DND-41 (cell line): ENCODE results near the gene PPP1R12C.

ENCODE experiments used
- ATAC-seq: fragments of 200-7000 bp; cut with Tn5 transposase; 3 replicates; pipeline ENCODE4 v1.9.1; 2021; ENCODE audit warnings: low read depth; ENCODE audit not compliant: insufficient read depth
- DNase-seq: peaks from one replicate; pipeline ENCODE4 v3.0.0-alpha.2; 2020
- H2AFZ ChIP-seq: 2 replicates; pipeline ENCODE4 v1.6.0; 2012; ENCODE audit warnings: low read depth, low read length
- H3K27ac ChIP-seq: 2 replicates; pipeline ENCODE4 v1.5.1; 2012; ENCODE audit warnings: low read length, inconsistent platforms
- H3K27me3 ChIP-seq: fragments of 200-600 bp; sonication (generic); 2 replicates; pipeline ENCODE4 v1.6.0; 2012; ENCODE audit warnings: low read length, mild to moderate bottlenecking, inconsistent platforms; ENCODE audit not compliant: insufficient read depth, poor library complexity
- H3K36me3 ChIP-seq: 2 replicates; pipeline ENCODE4 v1.5.1; 2012; ENCODE audit warnings: low read length, inconsistent platforms; ENCODE audit not compliant: insufficient read depth
- H3K4me1 ChIP-seq: 2 replicates; pipeline ENCODE4 v1.5.1; 2012; ENCODE audit warnings: mild to moderate bottlenecking, low read length; ENCODE audit not compliant: insufficient read depth
- H3K4me2 ChIP-seq: 2 replicates; pipeline ENCODE4 v1.6.0; 2012; ENCODE audit warnings: mild to moderate bottlenecking, moderate library complexity, low read length, inconsistent platforms; ENCODE audit not compliant: insufficient read depth
- H3K4me3 ChIP-seq, 2 experiments: fragments of 200-600 bp in 1 of 2; shearing (Covaris generic) in 1 of 2; 2 replicates each; pipeline ENCODE4 v1.5.1; 2012 to 2016; ENCODE audit warnings: inconsistent platforms in 2 of 2, low read length in 2 of 2, mild to moderate bottlenecking in 2 of 2, low read depth in 1 of 2, moderate library complexity in 1 of 2
- H3K79me2 ChIP-seq: 2 replicates; pipeline ENCODE4 v1.6.0; 2012; ENCODE audit warnings: low read length, inconsistent platforms; ENCODE audit not compliant: insufficient read depth
- H3K9ac ChIP-seq: 2 replicates; pipeline ENCODE4 v1.6.0; 2012; ENCODE audit warnings: low read depth, mild to moderate bottlenecking, inconsistent platforms, low read length, moderate library complexity
- H3K9me3 ChIP-seq: 2 replicates; pipeline ENCODE4 v1.5.1; 2012; ENCODE audit warnings: low read length, moderate library complexity, mild to moderate bottlenecking, inconsistent platforms; ENCODE audit not compliant: insufficient read depth, severe bottlenecking
- H4K20me1 ChIP-seq: 2 replicates; pipeline ENCODE4 v1.6.0; 2012; ENCODE audit warnings: low read length; ENCODE audit not compliant: insufficient read depth
- CTCF ChIP-seq: IDR thresholded peaks from 2 replicates; pipeline ENCODE4 v1.5.1; 2012; ENCODE audit warnings: borderline replicate concordance, low read length, moderate library complexity, mild to moderate bottlenecking; ENCODE audit not compliant: poor library complexity, severe bottlenecking; ENCODE audit errors: extremely low read depth
- EZH2 ChIP-seq: IDR thresholded peaks from 3 replicates; pipeline ENCODE4 v1.6.1; 2012; ENCODE audit warnings: borderline replicate concordance, low read depth, mild to moderate bottlenecking, moderate library complexity, low read length, inconsistent platforms; ENCODE audit not compliant: severe bottlenecking

PPP1R12C gene

GRCh38 chr19:55088543-55089341, 28.7 kb downstream of the PPP1R12C start:
- H3K9me3 ChIP-seq: no peaks in the 10 kb centered on the region
- TF ChIP-seq EZH2: no peak
- peak; percentile 76 for TF ChIP-seq CTCF
- H3K4me1 ChIP-seq: no peaks in the 10 kb centered on the region
- ATAC-seq (peak; percentile 67), DNase-seq (peak; percentile 82)
- H3K4me2 ChIP-seq: no peak overlapping the region
- no peak overlapping the region for H2AFZ ChIP-seq
- no peaks in the 10 kb centered on the region for H3K79me2 ChIP-seq
- no peaks in the 10 kb centered on the region for H3K27me3 ChIP-seq
- H3K4me3 ChIP-seq: no peak overlapping the region
- peaks cover 13% of the 10 kb centered on the region for H4K20me1 ChIP-seq
- no peak overlapping the region for H3K9ac ChIP-seq
- no peak overlapping the region for H3K27ac ChIP-seq
- H3K36me3 ChIP-seq: peaks cover 25% of the 10 kb centered on the region

- Histone ChIP-seq H2AFZ (no peak overlapping the region), H3K4me3 (no peak overlapping the region), H3K27ac (no peak overlapping the region), H3K4me1 (no peaks in the 10 kb centered on the region), H3K4me2 (no peak overlapping the region), H3K9me3 (no peaks in the 10 kb centered on the region), H3K79me2 (no peaks in the 10 kb centered on the region), H3K27me3 (no peaks in the 10 kb centered on the region), H4K20me1 (peaks cover 13% of the 10 kb centered on the region), H3K9ac (no peak overlapping the region), H3K36me3 (peaks cover 24% of the 10 kb centered on the region)
- no peak for ATAC-seq
- no peak for DNase-seq
- TF ChIP-seq CTCF (no peak), EZH2 (no peak)
These were observed 29.4 kb downstream of the PPP1R12C start for GRCh38 chr19:55088021-55088451.

- H2AFZ ChIP-seq: no peak overlapping the region
- H4K20me1 ChIP-seq: peaks cover 13% of the 10 kb centered on the region
- H3K36me3 ChIP-seq: peaks cover 20% of the 10 kb centered on the region
- H3K9me3 ChIP-seq: no peaks in the 10 kb centered on the region
- H3K9ac ChIP-seq: no peak overlapping the region
- no peaks in the 10 kb centered on the region for H3K4me1 ChIP-seq
- H3K27me3 ChIP-seq: no peaks in the 10 kb centered on the region
- no peak overlapping the region for H3K27ac ChIP-seq
- ATAC-seq (no peak), DNase-seq (no peak)
- H3K4me2 ChIP-seq: no peak overlapping the region
- H3K4me3 ChIP-seq: no peak overlapping the region
- no peaks in the 10 kb centered on the region for H3K79me2 ChIP-seq
- TF ChIP-seq CTCF: no peak
These were observed 29.9 kb downstream of the PPP1R12C start for GRCh38 chr19:55087542-55087901.
